HG03103 (cell line): ENCODE data around the gene TAF1B.

Source experiments
- ATAC-seq: cut with Tn5 transposase; IDR thresholded peaks from one replicate; pipeline ENCODE4 v1.9.1; 2021; ENCODE audit warnings: low read depth; ENCODE audit not compliant: unreplicated experiment

The TAF1B gene

GRCh38 chr2:9937258-9937657 lies 94.0 kb downstream of the TAF1B start:
- ATAC-seq = no peak

GRCh38 chr2:9937968-9938367 lies 94.7 kb downstream of the TAF1B start:
- ATAC-seq = no peak

GRCh38 chr2:9939587-9940485 lies 96.6 kb downstream of the TAF1B start:
- no peak for ATAC-seq

- no peak for ATAC-seq
Observed at GRCh38 chr2:9941196-9941995, 98.1 kb downstream of the TAF1B start.

- no peak for ATAC-seq
Observed at GRCh38 chr2:9941996-9942390, 98.7 kb downstream of the TAF1B start.

- ATAC-seq = no peak
Observed at GRCh38 chr2:9944330-9944758, 101.1 kb downstream of the TAF1B start.

GRCh38 chr2:9945596-9945995 lies 102.3 kb downstream of the TAF1B start:
- ATAC-seq = no peak

GRCh38 chr2:9946076-9946475 lies 102.8 kb downstream of the TAF1B start:
- ATAC-seq = no peak

- no peak for ATAC-seq
Observed at GRCh38 chr2:9946818-9947217, 103.5 kb downstream of the TAF1B start.

GRCh38 chr2:9948721-9949120 lies 105.4 kb downstream of the TAF1B start:
- ATAC-seq = no peak

GRCh38 chr2:9949239-9949991 lies 106.1 kb downstream of the TAF1B start:
- no peak for ATAC-seq

GRCh38 chr2:9949992-9950520 lies 106.8 kb downstream of the TAF1B start:
- no peak for ATAC-seq

GRCh38 chr2:9950521-9951271 lies 107.4 kb downstream of the TAF1B start:
- ATAC-seq = peak; percentile 24

- no peak for ATAC-seq
Observed at GRCh38 chr2:9951272-9951521, 107.9 kb downstream of the TAF1B start.

GRCh38 chr2:9951522-9952285 lies 108.4 kb downstream of the TAF1B start, which contains the start of gene GRHL1:
Gene GRHL1, plus strand, starts transcription at chr2:9951693. Its CDS starts 141 bp downstream, at chr2:9951834.
- peak; percentile 96 for ATAC-seq

GRCh38 chr2:9952286-9952737 lies 109.0 kb downstream of the TAF1B start:
- ATAC-seq = no peak

GRCh38 chr2:9952856-9953503 lies 109.7 kb downstream of the TAF1B start:
- ATAC-seq = no peak

- ATAC-seq = no peak
Observed at GRCh38 chr2:9954136-9954535, 110.9 kb downstream of the TAF1B start.

GRCh38 chr2:9958057-9958456 lies 114.8 kb downstream of the TAF1B start:
- no peak for ATAC-seq
